Skeletal muscle tissue (tissue), 4 donors: ENCODE data around the gene MAP7. TPM values are rescaled to one million over a fixed set of nuclear protein-coding genes. Genes with fewer than 3 reads are reported as not detected.

ENCODE experiments used
- H3K27ac ChIP-seq: one replicate; pipeline ENCODE4 v1.7.0; 2013; ENCODE audit warnings: mild to moderate bottlenecking, low read depth, low read length, inconsistent platforms
- H3K27me3 ChIP-seq, 3 donors: one replicate each; pipeline ENCODE4 v1.7.0; 2013; ENCODE audit warnings: low read length in 3 of 3; ENCODE audit not compliant: control insufficient read depth in 3 of 3, insufficient read depth in 3 of 3
- H3K36me3 ChIP-seq, 3 donors: one replicate each; pipeline ENCODE4 v1.7.0; 2013; ENCODE audit warnings: low read length in 3 of 3; ENCODE audit not compliant: control insufficient read depth in 3 of 3, insufficient read depth in 3 of 3
- H3K4me1 ChIP-seq, 3 donors: one replicate each; pipeline ENCODE4 v1.7.0; 2013; ENCODE audit warnings: low read length in 3 of 3, mild to moderate bottlenecking in 3 of 3; ENCODE audit not compliant: control insufficient read depth in 3 of 3, insufficient read depth in 3 of 3
- H3K4me3 ChIP-seq, 3 donors: one replicate each; pipeline ENCODE4 v1.7.0; 2013; ENCODE audit warnings: low read length in 3 of 3
- H3K9ac ChIP-seq, 3 donors: one replicate each; pipeline ENCODE4 v1.7.0; 2013; ENCODE audit warnings: low read length in 3 of 3, mild to moderate bottlenecking in 3 of 3, moderate library complexity in 2 of 3, low read depth in 1 of 3
- H3K9me3 ChIP-seq, 3 donors: one replicate each; pipeline ENCODE4 v1.7.0; 2013; ENCODE audit warnings: low read length in 3 of 3; ENCODE audit not compliant: control insufficient read depth in 3 of 3
- total RNA-seq: library from RNA; depleted of rRNA; stranded (reverse); fragments of >200 nt; gene quantifications from one replicate; pipeline ENCODE4 v1.2.3, GENCODE V29; 2014
- donor health status: Osteomylitis.

The MAP7 gene
- total RNA-seq, 1 donor from 2014 or later: under 0.01 TPM

DNA sequence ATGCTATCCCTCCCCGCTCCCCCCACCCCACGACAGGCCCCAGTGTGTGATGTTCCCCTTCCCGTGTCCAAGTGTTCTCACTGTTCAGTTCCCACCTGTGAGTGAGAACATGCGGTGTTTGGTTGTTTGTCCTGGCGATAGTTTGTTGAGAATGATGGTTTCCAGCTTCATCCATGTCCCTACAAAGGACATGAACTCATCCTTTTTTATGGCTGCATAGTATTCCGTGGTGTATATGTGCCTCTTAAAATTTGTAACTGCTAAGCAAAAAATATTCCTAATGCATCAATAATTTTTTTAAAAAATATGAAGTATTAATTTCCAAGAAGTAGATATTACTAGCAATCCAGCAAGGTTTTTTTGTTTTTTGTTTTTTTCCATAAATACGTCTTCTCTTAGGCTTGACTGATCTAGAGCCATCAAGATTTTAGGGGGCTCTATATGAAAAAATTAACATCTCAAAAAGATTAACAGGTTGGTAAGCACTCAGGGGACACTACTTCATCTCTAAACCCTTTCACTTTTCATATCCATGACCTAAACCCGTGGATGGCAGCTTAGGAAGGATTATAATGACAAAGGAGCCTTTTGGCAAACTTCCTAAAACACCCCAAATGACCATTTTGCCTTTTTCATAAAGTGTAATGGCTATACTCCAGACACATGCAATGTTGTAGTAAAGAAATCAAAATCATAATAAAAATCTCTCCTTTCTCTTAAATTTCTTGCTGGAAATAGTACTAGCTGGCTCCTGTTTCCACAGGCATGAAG is 14.2 kb downstream of the MAP7 start:
- no peaks in the 10 kb centered on the region for H3K27me3 ChIP-seq
- H3K27ac ChIP-seq: no peak overlapping the region
- H3K9me3 ChIP-seq: no peaks in the 10 kb centered on the region

DNA sequence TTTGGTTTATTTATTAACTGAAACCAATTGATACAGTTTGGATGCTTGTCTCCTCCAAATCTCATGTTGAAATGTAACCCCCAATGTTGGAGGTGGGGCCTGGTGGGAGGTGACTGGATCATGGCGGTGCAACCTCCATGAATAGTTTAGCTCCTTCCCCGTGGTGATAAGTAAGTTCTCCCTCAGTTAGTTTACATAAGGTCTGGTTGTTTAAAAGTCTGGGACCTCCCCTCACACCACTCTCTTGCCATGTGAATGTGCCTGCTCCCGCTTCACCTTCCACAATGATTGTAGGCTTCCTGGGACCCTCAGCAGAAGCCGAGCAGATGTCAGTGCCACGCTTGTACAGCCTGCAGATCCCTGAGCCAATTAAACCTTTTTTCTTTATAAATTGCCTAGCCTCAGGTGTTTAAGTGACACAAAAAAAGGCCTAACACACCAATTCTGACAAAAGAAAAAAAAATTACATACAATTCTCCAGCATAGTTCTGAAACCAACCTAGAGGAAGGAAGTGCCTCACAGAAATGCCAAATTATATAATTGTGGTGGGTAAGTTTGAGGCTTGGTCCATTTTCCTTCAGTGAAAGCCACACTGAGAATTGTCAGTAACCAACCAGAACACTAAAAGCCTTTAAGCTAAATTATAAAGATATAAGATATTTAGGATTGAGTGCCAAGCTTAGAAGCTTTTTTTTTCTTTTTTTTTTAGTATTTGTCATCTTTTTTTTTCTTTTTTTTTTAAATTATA is 15.0 kb downstream of the MAP7 start:
- Histone ChIP-seq H3K9me3 (no peaks in the 10 kb centered on the region), H3K4me3 (no peak overlapping the region), H3K27ac (no peak overlapping the region), H3K27me3 (no peaks in the 10 kb centered on the region), H3K36me3 (no peaks in the 10 kb centered on the region), H3K9ac (no peak overlapping the region), H3K4me1 (no peaks in the 10 kb centered on the region)

More for the DNA sequence above, 14.2 kb downstream of the MAP7 start:
- no peaks in the 10 kb centered on the region for H3K36me3 ChIP-seq
- H3K4me3 ChIP-seq: no peak overlapping the region
- no peak overlapping the region for H3K9ac ChIP-seq
- H3K4me1 ChIP-seq: no peaks in the 10 kb centered on the region

DNA sequence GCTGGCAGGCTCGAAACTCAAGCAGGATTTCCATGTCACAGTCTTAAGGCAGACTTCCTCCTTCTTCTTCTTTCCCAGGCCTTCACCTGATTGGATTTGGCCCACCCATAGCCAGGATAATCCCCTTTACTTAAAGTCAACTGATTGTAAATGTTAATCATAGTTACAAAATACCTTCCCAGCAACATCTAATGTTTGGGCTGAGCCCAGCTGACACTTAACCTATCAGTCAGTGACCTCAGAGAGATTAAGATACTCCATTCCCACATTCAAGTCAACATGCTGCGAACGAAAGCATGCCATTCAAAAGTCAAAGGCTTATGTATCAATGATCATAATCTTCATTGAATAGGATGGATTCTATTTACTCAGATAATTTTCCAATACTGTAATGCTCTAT is 16.0 kb downstream of the MAP7 start:
- no peak overlapping the region for H3K27ac ChIP-seq
- H3K4me1 ChIP-seq: no peaks in the 10 kb centered on the region
- no peak overlapping the region for H3K9ac ChIP-seq
- H3K36me3 ChIP-seq: no peaks in the 10 kb centered on the region
- no peaks in the 10 kb centered on the region for H3K9me3 ChIP-seq
- H3K4me3 ChIP-seq: no peak overlapping the region
- H3K27me3 ChIP-seq: no peaks in the 10 kb centered on the region

DNA sequence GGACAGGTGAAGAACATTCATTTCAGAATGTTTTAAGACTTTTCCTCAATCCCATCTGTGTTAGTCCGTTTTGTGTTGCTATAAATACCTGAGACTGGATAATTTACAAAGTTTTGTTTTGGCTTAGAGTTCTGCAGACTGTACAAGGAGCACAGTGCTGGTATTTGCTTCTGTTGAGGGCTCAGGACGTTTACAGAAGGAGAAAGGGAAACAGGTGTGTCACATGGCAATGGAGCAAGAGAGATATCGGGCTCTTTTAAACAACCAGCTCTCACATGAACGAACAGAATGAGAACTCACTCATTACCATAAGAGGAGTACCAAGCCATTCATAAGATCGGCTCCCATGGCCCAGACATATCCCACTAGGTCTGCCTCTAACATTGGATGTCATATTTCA is 16.7 kb downstream of the MAP7 start:
- Histone ChIP-seq H3K9me3 (no peaks in the 10 kb centered on the region), H3K36me3 (no peaks in the 10 kb centered on the region), H3K4me1 (no peaks in the 10 kb centered on the region), H3K27ac (no peak overlapping the region), H3K9ac (no peak overlapping the region), H3K4me3 (no peak overlapping the region), H3K27me3 (no peaks in the 10 kb centered on the region)

DNA sequence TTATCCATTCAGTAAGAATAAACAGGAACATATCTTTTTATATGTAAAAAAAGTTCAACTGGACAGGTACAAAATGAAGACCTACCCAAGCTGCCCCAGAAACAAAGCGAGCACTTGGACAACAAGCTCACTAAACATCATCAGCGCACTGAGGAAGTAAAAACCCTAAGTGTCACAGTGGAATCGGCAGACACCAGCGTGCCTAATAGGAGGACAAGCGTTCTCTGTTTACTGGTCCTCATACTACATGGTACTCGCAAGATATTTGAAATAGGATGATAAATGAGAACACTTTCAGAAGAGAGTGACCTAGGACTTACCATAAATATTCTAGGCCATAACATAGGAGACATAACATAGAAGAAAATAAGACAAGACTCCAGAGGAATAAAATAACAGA is 18.2 kb downstream of the MAP7 start:
- no peak overlapping the region for H3K9ac ChIP-seq
- H3K27ac ChIP-seq: no peak overlapping the region

DNA sequence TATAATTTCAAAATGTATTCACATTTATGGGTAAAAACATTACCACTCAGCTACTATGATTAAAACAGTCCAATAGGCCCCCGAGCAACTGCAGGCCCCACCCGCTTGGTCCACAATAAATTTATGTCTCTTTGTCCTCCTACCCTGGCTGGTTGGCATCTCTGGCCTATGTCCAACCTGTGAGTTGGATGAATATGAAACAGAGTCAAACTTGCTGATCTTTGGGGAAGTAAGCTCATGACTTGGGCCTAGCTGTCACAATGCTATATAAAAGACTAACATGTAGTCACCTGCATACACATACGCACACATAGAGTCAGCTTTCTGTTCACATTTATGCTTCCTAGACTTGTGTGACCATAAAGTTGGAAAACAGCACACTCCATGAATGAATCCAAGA is 20.5 kb downstream of the MAP7 start:
- no peaks in the 10 kb centered on the region for H3K36me3 ChIP-seq
- H3K9ac ChIP-seq: no peak overlapping the region
- H3K4me3 ChIP-seq: no peak overlapping the region
- peaks cover 0 to 4% (median 3%) of the 10 kb centered on the region in 3 donors for H3K27me3 ChIP-seq
- H3K27ac ChIP-seq: no peak overlapping the region
- H3K9me3 ChIP-seq: no peaks in the 10 kb centered on the region
- peaks cover 0 to 7% (median 0%) of the 10 kb centered on the region in 3 donors for H3K4me1 ChIP-seq

More for the DNA sequence above, 18.2 kb downstream of the MAP7 start:
- Histone ChIP-seq H3K36me3 (no peaks in the 10 kb centered on the region), H3K4me3 (no peak overlapping the region), H3K27me3 (no peaks in the 10 kb centered on the region), H3K9me3 (no peaks in the 10 kb centered on the region), H3K4me1 (no peaks in the 10 kb centered on the region)

DNA sequence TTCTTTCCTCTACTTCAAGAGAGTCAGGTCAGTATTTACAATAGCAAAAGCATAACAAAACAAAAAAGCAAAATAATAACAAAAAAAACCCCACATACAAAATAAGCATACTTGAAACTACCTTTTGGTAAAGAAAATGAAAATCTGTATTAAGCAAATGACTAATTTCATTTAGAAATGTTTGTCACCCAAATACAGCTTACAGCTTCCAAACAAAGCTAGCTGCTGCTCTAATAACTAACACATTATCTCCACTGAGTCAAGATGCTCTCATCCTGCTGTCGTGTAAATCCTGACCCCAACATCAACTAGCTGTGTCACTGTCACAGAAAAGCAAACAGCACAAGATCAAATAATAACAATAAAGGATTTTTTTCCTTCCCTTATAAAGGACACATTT is 21.7 kb downstream of the MAP7 start:
- H3K4me3 ChIP-seq: no peak overlapping the region
- H3K9me3 ChIP-seq: no peaks in the 10 kb centered on the region
- no peak overlapping the region for H3K9ac ChIP-seq
- H3K36me3 ChIP-seq: no peaks in the 10 kb centered on the region
- peaks cover 0 to 7% (median 0%) of the 10 kb centered on the region in 3 donors for H3K4me1 ChIP-seq
- H3K27ac ChIP-seq: no peak overlapping the region
- peaks cover 0 to 4% (median 3%) of the 10 kb centered on the region in 3 donors for H3K27me3 ChIP-seq

DNA sequence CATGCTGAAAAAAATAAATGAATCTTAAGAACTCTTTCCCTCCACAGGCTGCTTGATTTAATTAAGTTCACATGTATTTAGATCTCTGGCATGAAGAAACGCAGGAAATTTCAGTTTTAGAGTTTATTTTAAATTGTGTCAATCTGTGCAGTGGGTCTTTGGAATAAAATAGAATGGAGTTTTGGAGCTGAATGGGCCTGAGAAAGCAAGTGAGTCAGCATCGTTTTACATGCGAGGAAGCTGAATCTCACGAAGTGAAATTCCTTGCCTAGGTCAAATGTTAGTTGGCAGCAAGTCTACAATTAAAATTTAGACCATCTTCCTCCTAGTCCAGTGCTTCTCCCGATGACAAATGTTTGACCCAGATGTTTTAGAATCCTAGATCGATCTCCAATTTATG is 22.4 kb downstream of the MAP7 start:
- no peak overlapping the region for H3K9ac ChIP-seq
- peaks cover 0 to 4% (median 3%) of the 10 kb centered on the region in 3 donors for H3K27me3 ChIP-seq
- H3K27ac ChIP-seq: no peak overlapping the region
- H3K4me3 ChIP-seq: no peak overlapping the region
- no peaks in the 10 kb centered on the region for H3K9me3 ChIP-seq
- H3K36me3 ChIP-seq: no peaks in the 10 kb centered on the region
- H3K4me1 ChIP-seq: peaks cover 0 to 7% (median 0%) of the 10 kb centered on the region in 3 donors

DNA sequence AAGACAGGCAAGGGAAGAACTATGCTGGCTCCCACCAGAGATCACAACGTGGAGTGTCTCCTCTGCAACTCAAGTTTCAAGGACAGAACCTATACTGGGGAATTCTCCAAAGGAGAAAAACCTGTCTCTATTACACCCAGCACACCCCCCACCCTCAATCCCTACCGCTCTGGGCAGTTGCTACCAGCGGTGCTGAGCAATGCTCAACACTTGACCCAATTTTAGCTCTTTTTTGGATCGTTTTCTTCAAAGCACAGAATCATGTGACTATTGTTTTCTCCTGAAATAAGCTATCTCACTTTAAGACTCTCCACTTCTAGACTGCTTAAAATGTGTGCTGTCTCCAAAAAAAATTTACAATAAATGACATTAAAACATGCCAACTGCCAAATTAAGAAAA is 23.3 kb downstream of the MAP7 start:
- Histone ChIP-seq H3K36me3 (no peaks in the 10 kb centered on the region), H3K9me3 (no peaks in the 10 kb centered on the region), H3K4me3 (no peak overlapping the region), H3K9ac (no peak overlapping the region), H3K27me3 (peaks cover 0 to 4% (median 3%) of the 10 kb centered on the region in 3 donors), H3K4me1 (peaks cover 0 to 7% (median 0%) of the 10 kb centered on the region in 3 donors), H3K27ac (no peak overlapping the region)
